HG03025 (cell line): ENCODE data around the gene ZRANB1.

ENCODE experiments used
- ATAC-seq: cut with Tn5 transposase; IDR thresholded peaks from one replicate; pipeline ENCODE4 v1.9.1; 2021; ENCODE audit warnings: mild to moderate bottlenecking, moderate library complexity; ENCODE audit not compliant: unreplicated experiment, low FRiP score

ZRANB1 gene

GRCh38 chr10:124918191-124918830 lies 23.6 kb upstream of the ZRANB1 start:
- no peak for ATAC-seq

DNA sequence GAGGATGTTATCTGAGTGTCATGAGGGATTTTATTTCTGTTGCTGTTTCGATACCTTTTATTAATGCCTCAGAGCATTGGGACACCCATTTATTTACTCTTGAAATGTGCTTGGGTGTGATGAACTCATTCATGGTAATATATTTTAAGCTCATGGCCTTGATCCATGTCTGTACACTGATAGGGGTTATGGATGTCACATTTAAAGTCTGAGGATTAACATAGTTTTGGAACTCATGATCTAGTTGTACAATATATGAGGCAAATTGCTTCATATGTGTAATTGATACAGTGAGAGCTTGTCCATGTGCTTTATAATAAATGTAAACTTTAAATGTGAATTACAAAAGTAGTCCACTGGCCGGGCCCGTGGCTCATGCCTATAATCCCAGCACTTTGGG lies 23.0 kb upstream of the ZRANB1 start:
- no peak for ATAC-seq

DNA sequence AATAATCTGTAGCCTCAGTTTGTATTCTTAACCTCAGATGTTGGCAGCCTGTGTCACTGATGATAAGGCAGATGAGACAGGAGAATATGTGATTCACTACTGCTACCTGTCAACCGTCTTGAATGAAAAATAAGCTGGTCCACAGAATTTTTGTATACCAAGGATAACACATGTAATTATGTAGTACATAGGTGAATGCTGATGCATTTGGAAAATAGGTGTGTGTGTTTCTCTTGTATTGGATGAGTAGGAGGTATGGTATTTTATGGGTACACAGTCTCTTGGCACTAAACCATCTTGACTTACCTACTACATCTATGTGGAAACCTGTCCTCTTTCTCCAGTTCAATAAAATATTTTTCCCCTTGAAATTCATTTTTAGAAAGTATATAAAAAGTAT lies 20.7 kb upstream of the ZRANB1 start:
- no peak for ATAC-seq

- no peak for ATAC-seq
Measured at GRCh38 chr10:124923684-124924083, 18.2 kb upstream of the ZRANB1 start.

DNA sequence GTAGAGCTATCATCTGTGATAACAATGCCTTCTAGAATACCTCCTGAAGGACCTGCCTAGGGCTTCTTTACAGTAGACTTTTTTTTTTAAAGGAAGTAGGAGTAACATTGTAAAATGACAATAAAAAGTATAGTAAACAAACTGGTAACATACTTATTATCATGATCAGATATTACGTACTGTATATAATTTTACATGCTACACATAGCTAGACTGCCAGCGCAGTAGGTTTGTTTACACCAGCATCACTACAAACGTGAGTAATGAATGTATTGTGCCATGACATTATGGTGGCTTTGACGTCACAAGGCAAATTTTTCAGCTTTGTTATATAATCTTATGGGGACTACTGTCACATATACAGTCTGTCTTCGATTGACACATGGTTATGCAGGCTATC lies 15.4 kb upstream of the ZRANB1 start:
- no peak for ATAC-seq

DNA sequence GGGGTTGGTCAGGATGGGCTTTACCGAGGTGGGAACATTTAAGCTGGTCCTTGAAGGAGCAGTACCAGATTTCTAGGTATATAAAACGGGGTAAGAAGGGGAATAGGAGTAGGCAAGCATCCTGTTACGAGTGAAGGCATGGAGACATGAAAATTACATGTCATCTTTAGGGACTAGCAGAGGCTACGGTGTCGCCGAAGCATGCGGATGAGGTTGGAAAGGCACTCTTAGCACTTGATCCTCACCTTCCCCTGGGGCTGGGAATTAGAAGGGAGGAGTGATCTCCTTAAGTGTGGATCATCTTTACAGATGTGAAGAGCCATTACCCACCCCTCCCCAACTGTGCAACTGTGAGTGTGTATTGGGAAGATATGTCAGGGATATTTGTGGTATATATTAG lies 13.8 kb upstream of the ZRANB1 start:
- ATAC-seq = no peak

DNA sequence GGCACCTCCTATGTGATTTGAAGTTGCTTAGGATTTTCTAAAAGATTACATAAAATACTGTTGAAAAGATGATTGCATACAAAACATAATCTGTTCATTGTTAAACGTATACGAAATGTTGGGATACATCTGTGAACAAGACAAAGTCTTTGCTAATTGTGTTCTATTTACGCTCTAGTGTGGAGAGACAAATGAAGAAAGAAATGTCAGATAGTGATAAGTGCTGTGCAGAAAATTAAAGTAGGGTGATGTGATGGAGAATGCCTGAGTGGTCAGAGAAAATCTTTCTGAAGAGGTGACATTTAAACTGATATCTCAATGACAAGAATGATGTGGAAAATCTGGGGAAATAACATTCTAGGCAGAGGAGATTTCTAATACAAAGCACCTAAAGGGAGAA lies 13.4 kb upstream of the ZRANB1 start:
- no peak for ATAC-seq

- ATAC-seq = no peak
Measured at GRCh38 chr10:124935946-124936345, 6.0 kb upstream of the ZRANB1 start.

DNA sequence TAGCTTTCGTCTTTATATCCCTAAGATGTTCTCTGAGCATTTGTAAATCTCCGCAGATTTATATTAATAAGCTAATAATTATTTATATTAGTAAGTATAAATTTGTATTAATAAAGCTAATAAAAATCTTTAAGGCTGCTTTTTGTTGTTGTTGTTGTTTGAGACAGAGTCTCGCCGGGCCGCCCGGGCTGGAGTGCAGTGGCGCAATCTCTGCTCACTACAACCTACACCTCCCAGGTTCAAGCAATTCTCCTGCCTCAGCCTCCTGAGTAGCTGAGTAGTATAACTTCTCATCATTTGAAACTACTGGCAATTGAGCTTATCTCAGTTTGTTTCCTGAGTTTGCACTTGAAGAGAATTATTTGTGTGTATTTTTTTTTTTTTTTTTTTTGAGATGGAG lies 5.1 kb upstream of the ZRANB1 start:
- ATAC-seq = no peak

- no peak for ATAC-seq
Measured at GRCh38 chr10:124939290-124939689, 2.6 kb upstream of the ZRANB1 start.

GRCh38 chr10:124942317-124943169 lies 620 bp downstream of the ZRANB1 start:
- ATAC-seq = no peak

DNA sequence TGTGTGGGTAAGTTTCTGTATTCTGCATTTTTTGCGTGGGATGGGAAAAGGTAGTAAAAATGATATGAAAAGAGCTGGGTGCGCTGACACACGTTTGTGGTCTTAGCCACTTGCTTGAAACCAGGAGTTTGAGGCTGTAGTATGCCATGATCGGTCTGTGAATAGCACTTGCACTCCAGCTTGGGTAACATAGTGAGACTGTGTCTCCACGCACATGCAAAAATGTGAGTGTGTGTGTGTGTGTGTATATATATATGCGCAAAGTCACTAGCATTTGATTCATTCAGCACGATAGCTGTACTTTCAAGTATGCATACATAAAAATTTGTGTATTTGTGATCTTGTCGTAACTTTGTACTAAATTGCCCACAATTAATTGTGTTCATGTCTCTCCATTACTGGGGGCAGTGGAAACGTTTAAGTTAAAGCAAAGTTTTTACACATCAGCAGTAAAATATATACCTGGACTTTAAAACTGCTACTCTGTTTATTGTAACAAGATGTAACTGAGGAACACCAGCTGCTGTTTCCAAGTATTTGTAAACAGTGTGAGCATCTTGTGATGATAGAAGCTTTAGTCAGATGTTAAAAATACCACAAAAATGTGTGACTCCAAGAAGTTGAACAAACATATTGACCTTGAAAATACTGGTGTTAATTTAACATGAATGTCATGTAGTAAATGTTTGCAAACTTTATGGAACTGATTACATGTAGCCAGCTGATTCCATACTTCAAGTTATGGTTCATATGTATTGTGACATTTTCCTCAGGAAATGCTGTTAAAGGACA lies 1.6 kb downstream of the ZRANB1 start:
- no peak for ATAC-seq

- no peak for ATAC-seq
Measured at GRCh38 chr10:124944982-124945381, 3.1 kb downstream of the ZRANB1 start.

- ATAC-seq = no peak
Measured at GRCh38 chr10:124946945-124947344, 5.0 kb downstream of the ZRANB1 start.

- no peak for ATAC-seq
Measured at GRCh38 chr10:124949543-124949942, 7.6 kb downstream of the ZRANB1 start.

DNA sequence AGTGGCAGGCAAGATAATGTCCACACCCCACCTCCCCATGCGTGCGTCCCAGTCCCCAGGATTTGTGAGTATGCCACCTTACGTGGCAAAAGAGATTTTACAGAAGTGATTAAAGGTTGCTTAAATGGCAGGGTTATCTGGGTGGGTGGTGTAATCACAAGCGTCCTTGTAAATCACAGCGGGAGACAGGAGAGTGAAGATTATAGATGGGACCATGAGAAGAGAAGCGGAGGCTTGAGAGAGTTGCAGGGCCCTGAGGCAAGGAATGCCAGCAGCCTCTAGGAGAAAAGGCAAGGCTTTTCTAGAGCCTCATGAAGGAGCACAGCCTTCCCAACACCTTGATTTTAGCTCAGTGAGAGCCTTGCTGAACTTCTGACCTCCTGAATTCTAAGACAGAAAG lies 10.2 kb downstream of the ZRANB1 start:
- ATAC-seq = no peak

GRCh38 chr10:124953421-124953820 lies 11.5 kb downstream of the ZRANB1 start:
- ATAC-seq = no peak

DNA sequence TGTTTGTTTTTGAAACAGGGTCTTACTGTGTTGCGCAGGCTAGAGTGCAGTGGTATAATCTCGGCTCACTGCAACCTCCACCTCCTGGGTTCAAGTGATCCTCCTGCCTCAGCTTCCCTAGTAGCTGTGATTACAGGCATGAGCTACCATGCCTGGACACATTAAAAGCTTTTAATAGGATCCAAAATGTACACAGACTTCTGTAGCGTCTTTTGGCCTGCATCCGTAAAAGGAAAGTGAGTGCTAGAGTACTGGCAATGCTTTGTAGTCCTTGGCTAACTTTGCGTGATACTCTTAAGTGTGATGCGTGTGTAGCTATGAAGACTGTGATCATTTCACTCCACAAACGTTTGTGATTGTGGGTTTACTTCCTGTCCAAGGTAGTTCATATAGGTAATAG lies 13.3 kb downstream of the ZRANB1 start:
- ATAC-seq = no peak

DNA sequence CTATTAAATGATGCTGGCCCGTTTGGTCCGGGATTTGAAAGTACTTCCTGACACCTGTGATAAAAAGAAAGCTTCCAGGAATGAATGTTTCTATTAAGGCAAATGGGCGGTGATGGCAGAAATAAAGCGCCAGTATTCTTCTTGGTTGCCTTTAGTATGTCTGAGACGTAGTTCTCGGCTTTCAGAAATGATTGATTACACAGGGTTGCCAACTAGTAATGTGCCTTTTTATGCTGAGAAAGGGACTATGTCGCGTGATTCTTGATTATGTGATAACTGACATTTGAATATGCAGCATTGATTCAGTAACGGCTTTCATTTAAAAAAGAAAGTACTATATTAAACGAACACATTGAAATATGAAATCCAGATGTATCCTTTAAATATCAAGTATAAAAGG lies 13.9 kb downstream of the ZRANB1 start:
- ATAC-seq = no peak

GRCh38 chr10:124956764-124957163 lies 14.8 kb downstream of the ZRANB1 start:
- no peak for ATAC-seq

- no peak for ATAC-seq
Measured at GRCh38 chr10:124957404-124957947, 15.6 kb downstream of the ZRANB1 start.
